OCI-LY3 (cell line): Measurements from ENCODE around the gene CCDC137.

Experiments used
- H2AFZ ChIP-seq: fragments of 200-600, 300-600 bp; shearing (Covaris generic); 2 replicates; pipeline ENCODE4 v1.6.0; 2014; ENCODE audit warnings: antibody characterized with exemption, low read depth, low read length
- H3K27ac ChIP-seq: fragments of 200-600, 300-600 bp; sonication (generic); 2 replicates; pipeline ENCODE4 v1.5.1; 2014; ENCODE audit warnings: mild to moderate bottlenecking, low read length, moderate library complexity, mixed read lengths
- H3K27me3 ChIP-seq: fragments of 200-600, 300-600 bp; sonication (generic); 2 replicates; pipeline ENCODE4 v1.6.1; 2014; ENCODE audit warnings: low read depth, low read length, mixed read lengths
- H3K36me3 ChIP-seq: fragments of 200-600, 300-600 bp; sonication (generic); replicated peaks from 2 replicates; pipeline ENCODE3; 2014; ENCODE audit warnings: low read depth, low read length, mixed read lengths
- H3K4me1 ChIP-seq: fragments of 300-600, 200-600 bp; sonication (generic); 2 replicates; pipeline ENCODE4 v1.6.1; 2014; ENCODE audit warnings: low read length, mixed read lengths
- H3K4me2 ChIP-seq: fragments of 200-600, 300-600 bp; sonication (generic); 2 replicates; pipeline ENCODE4 v1.6.1; 2014; ENCODE audit warnings: low read length, mixed read lengths
- H3K4me3 ChIP-seq: fragments of 300-600, 200-600 bp; sonication (generic); 2 replicates; pipeline ENCODE4 v1.5.1; 2014; ENCODE audit warnings: antibody characterized with exemption, mild to moderate bottlenecking, low read length, moderate library complexity
- H3K79me2 ChIP-seq: fragments of 300-600, 200-600 bp; shearing (Covaris generic); 2 replicates; pipeline ENCODE4 v1.6.1; 2014; ENCODE audit warnings: mild to moderate bottlenecking, low read length, mixed read lengths
- H3K9ac ChIP-seq: fragments of 300-600, 200-600 bp; shearing (Covaris generic); 2 replicates; pipeline ENCODE4 v1.6.0; 2014; ENCODE audit warnings: mild to moderate bottlenecking, low read length, moderate library complexity
- H3K9me3 ChIP-seq: fragments of 200-600, 300-600 bp; shearing (Covaris generic); 2 replicates; pipeline ENCODE4 v1.6.1; 2014; ENCODE audit warnings: low read length, mixed read lengths; ENCODE audit not compliant: insufficient read depth
- H4K20me1 ChIP-seq: fragments of 200-600, 300-600 bp; sonication (generic); 2 replicates; pipeline ENCODE4 v1.6.1; 2016; ENCODE audit warnings: low read length, mixed read lengths; ENCODE audit not compliant: insufficient read depth
- CTCF ChIP-seq: fragments of 200-600, 300-600 bp; sonication (generic); IDR thresholded peaks from 2 replicates; pipeline ENCODE4 v1.5.1; 2014; ENCODE audit warnings: antibody characterized with exemption, low read length, low read depth
- EZH2phosphoT487 ChIP-seq: fragments of 200-600 bp; shearing (Covaris generic); IDR thresholded peaks from 2 replicates; pipeline ENCODE4 v1.6.1; 2018; ENCODE audit warnings: antibody characterized with exemption, mixed run types, low read depth

The CCDC137 gene

GRCh38 chr17:81715107-81715871, 48.8 kb downstream of the CCDC137 start:
- no peak overlapping the region for H3K9ac ChIP-seq
- peaks cover 26% of the 10 kb centered on the region for H3K79me2 ChIP-seq
- peaks cover 19% of the 10 kb centered on the region for H3K4me1 ChIP-seq
- H4K20me1 ChIP-seq, result peaks cover 5% of the 10 kb centered on the region; the same call in 1 of the 2 replicates
- no peak overlapping the region for H3K27ac ChIP-seq
- TF ChIP-seq EZH2phosphoT487, result no peak
- TF ChIP-seq CTCF, result no peak
- no peaks in the 10 kb centered on the region for H3K9me3 ChIP-seq
- H2AFZ ChIP-seq, result no peak overlapping the region
- peaks cover 4% of the 10 kb centered on the region for H3K36me3 ChIP-seq
- no peak overlapping the region for H3K4me3 ChIP-seq
- no peaks in the 10 kb centered on the region for H3K27me3 ChIP-seq
- no peak overlapping the region for H3K4me2 ChIP-seq

DNA sequence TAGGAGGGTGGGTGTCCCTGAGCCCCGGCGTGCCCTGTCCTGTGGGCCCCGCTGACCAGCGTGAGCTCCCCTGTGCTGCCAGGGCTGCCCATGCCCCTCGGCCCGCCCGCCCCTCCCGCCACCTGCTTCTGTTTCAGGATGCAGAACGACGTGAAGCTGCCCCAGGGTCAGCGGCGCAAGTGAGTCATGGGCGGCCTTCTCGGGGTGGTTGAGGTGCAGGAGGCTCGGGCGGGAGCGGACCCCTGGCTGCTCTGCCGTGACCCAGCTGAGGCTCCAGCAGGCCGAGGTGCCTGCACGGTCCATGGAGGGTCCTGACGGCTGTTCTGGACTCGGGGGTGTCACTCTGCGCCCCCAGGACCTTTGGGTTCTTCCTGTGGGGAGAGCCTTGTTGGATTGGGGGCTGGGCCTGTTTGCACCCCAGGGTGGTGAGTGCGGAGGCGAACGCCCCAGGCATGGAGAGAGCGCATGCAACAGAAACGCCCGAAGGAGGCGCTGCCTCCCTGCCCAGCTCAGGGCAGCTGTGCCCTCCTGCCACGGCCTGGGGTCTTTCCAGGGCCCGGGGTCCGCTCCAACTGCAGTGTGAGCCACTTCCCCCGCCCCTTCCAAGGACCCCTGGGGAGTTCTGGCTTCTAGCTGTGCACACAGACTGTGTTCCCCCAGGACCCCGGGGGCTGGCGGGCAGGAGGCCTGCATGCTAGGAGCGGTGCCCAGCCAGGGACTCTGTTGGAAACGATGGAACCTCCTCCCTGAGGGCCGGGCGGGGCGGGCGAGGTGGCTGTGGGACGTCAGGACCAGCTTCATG, 49.5 kb downstream of the CCDC137 start:
- no peak overlapping the region for H2AFZ ChIP-seq
- peaks cover 4% of the 10 kb centered on the region for H3K36me3 ChIP-seq
- H3K27ac ChIP-seq, result no peak overlapping the region
- TF ChIP-seq EZH2phosphoT487, result no peak
- no peak for TF ChIP-seq CTCF
- H3K9ac ChIP-seq, result no peak overlapping the region
- peaks cover 11% of the 10 kb centered on the region for H3K4me1 ChIP-seq
- H3K27me3 ChIP-seq, result no peaks in the 10 kb centered on the region
- H4K20me1 ChIP-seq, result peaks cover 5% of the 10 kb centered on the region; the same call in 1 of the 2 replicates
- no peak overlapping the region for H3K4me3 ChIP-seq
- peaks cover 26% of the 10 kb centered on the region for H3K79me2 ChIP-seq
- H3K4me2 ChIP-seq, result no peak overlapping the region
- no peaks in the 10 kb centered on the region for H3K9me3 ChIP-seq

GRCh38 chr17:81716674-81716996, 50.1 kb downstream of the CCDC137 start:
- Histone ChIP-seq H3K9me3 (no peaks in the 10 kb centered on the region), H3K4me2 (no peak overlapping the region), H3K36me3 (peaks cover 4% of the 10 kb centered on the region), H2AFZ (no peak overlapping the region), H3K27me3 (no peaks in the 10 kb centered on the region), H3K4me3 (no peak overlapping the region), H3K79me2 (peaks cover 26% of the 10 kb centered on the region), H3K27ac (no peak overlapping the region), H4K20me1 (peaks cover 5% of the 10 kb centered on the region; the same call in 1 of the 2 replicates), H3K9ac (no peak overlapping the region), H3K4me1 (peaks cover 8% of the 10 kb centered on the region)
- no peak for TF ChIP-seq EZH2phosphoT487
- no peak for TF ChIP-seq CTCF

DNA sequence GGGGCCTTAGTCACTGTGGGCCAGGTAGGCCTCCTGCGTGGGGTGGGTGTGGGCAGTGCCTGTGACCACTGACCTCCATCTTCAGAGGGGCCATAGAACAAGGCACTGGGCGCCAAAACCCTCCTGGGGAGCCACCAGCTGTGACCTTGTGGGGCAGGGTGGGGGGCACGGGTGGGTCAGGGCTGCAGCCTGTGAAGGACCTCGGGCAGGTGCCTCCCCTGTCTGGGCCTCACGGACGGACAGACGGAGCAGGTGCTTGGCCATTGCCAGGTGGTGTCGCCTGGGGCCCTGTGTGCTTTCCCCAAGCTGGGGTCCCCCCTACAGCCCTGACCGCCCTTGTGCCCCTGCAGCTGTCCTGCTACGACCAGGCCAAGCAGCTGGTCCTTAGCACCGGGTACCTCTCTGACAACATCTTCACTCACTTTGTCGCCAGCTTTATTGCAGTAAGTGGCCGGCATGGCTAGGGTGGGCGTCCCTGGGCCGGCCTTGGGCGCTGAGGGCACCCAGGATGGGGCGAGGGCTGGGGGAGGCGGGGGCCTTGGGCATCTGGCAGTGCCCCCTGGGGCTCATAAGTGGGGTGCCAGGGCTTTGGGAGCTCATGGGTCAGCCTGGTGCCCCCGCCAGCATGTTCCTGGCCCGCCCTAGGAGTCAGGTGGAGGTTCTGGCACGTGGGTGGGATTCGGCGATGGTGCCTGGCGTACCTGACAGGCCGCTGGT, 50.7 kb downstream of the CCDC137 start:
- Histone ChIP-seq H4K20me1 (peaks cover 5% of the 10 kb centered on the region; the same call in 1 of the 2 replicates), H3K27me3 (no peaks in the 10 kb centered on the region), H3K9ac (no peak overlapping the region), H3K79me2 (peaks cover 26% of the 10 kb centered on the region), H2AFZ (no peak overlapping the region), H3K4me2 (no peak overlapping the region), H3K4me1 (peaks cover 8% of the 10 kb centered on the region), H3K27ac (no peak overlapping the region), H3K36me3 (peaks cover 4% of the 10 kb centered on the region), H3K4me3 (no peak overlapping the region), H3K9me3 (no peaks in the 10 kb centered on the region)
- TF ChIP-seq EZH2phosphoT487 (no peak), CTCF (no peak)
